BJ (cell line): Measurements from ENCODE around the gene SPTB. TPM values are rescaled to one million over a fixed set of nuclear protein-coding genes. Genes with fewer than 3 reads are reported as not detected.

Source experiments
- CTCF ChIA-PET: fragments of 350-600 bp; formaldehyde crosslinking; extraction: SDS; loops from one replicate; lab custom pipeline; 2021; ENCODE audit warnings: antibody characterized with exemption, inconsistent platforms; lab: Yijun Ruan, JAX
- POLR2A ChIA-PET: fragments of 300-600 bp; sonication (Branson Sonifier 250); formaldehyde crosslinking; extraction: SDS; loops from one replicate; lab custom pipeline; 2021; ENCODE audit warnings: antibody characterized with exemption; lab: Charles Lee
- DNase-seq: peaks from one replicate; pipeline ENCODE4 v3.0.0-alpha.2; 2011; ENCODE audit warnings: low read depth
- H3K27me3 ChIP-seq: 2 replicates; pipeline ENCODE4 v1.6.0; 2011; ENCODE audit warnings: low read length; ENCODE audit not compliant: control insufficient read depth, insufficient read depth
- H3K36me3 ChIP-seq: 2 replicates; pipeline ENCODE4 v1.5.1; 2011; ENCODE audit warnings: low read length; ENCODE audit not compliant: control insufficient read depth, insufficient read depth
- H3K4me3 ChIP-seq: 2 replicates; pipeline ENCODE4 v1.5.1; 2011; ENCODE audit warnings: low read depth, mild to moderate bottlenecking, control low read depth, low read length
- polyA plus RNA-seq: library from polyadenylated mRNA; depleted of rRNA; stranded (reverse); fragments of >200 nt; gene quantifications from 2 replicates; pipeline ENCODE4 v1.2.3, GENCODE V29; 2011
- TF ChIP-seq, protein P1 (sequence below): IDR thresholded peaks from 2 replicates; pipeline ENCODE4 v1.5.1; 2011; ENCODE audit warnings: low read depth, mild to moderate bottlenecking, control low read depth, inconsistent platforms, low read length, moderate library complexity; ENCODE audit not compliant: insufficient read depth

The SPTB gene
- polyA plus RNA-seq, 1 experiment, result 0.02 TPM

DNA sequence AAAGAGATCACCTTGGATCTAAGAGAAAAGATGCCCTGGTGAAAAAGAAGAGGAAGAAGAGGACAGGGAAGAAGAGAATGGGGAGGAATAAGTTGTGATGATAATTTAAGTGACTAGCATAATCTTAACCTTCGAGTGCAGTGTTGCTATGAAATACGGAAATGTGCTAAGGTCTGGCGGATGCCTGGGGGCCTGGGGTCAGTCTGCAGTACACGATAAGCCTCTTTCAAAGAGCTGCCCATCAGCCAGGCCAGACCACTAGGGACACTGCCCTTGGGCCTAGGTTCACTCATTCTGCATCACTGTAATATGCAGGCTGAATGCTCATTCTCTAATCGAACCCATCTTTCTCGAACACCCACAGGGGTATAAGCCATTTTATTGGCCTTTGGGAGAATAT, 92.1 kb downstream of the SPTB start:
- ChIA-PET CTCF (interaction anchor here (9.4 kb wide), 1 partner anchor 14 kb away, joined by 67 read pairs; no protein-coding TSS in a partner anchor), POLR2A (no interaction called here)
- Histone ChIP-seq H3K36me3 (no peaks in the 10 kb centered on the region), H3K27me3 (no peaks in the 10 kb centered on the region), H3K4me3 (no peak overlapping the region)
- TF ChIP-seq, protein P1, sequence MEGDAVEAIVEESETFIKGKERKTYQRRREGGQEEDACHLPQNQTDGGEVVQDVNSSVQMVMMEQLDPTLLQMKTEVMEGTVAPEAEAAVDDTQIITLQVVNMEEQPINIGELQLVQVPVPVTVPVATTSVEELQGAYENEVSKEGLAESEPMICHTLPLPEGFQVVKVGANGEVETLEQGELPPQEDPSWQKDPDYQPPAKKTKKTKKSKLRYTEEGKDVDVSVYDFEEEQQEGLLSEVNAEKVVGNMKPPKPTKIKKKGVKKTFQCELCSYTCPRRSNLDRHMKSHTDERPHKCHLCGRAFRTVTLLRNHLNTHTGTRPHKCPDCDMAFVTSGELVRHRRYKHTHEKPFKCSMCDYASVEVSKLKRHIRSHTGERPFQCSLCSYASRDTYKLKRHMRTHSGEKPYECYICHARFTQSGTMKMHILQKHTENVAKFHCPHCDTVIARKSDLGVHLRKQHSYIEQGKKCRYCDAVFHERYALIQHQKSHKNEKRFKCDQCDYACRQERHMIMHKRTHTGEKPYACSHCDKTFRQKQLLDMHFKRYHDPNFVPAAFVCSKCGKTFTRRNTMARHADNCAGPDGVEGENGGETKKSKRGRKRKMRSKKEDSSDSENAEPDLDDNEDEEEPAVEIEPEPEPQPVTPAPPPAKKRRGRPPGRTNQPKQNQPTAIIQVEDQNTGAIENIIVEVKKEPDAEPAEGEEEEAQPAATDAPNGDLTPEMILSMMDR, result no peak
- no peak for DNase-seq

DNA sequence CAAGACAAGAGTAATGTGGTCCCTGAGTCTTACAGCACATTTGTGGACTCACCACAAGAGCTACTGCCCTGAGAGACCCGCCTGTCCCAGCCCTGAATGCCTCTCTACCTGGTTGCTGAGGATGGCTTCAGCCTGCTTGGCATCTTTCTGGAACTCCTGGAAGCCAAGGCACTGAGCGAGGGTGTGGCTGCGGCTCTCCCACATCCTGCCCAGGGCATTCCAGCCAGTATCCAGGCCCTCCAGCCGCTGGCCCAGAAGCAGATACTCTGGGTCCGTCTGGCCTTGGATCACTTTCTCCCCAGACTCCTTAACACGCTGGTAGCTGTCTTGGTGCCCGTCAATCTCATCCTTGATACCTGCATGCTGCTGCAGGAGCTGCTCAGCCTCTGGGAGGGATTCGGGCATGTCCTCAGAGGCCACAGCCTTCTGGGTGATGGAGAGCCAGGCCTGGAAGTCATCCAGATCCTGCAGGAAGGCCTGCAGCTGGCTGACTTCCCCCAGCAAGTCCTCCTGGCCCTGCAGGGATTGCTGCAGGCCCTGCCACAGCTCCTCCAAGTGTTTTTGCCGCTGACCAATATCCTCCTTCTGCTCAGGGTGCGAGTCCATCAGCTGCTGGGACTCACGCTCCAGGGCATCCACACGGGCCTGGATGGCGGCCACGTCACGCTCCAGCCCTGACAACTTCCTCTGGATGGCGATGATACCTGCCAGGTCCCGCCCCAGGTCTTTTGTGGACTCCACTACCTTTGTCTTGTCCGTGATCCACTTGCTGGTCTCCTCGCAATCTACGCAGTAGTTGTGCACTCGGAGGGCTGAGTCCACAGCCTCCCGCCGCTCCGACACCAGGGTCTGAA, 93.2 kb downstream of the SPTB start:
- ChIA-PET CTCF (interaction anchor here (1.1 to 9.4 kb wide), 2 partner anchors 15 to 37 kb away, joined by 3 to 67 read pairs; no protein-coding TSS in a partner anchor), POLR2A (no interaction called here)

DNA sequence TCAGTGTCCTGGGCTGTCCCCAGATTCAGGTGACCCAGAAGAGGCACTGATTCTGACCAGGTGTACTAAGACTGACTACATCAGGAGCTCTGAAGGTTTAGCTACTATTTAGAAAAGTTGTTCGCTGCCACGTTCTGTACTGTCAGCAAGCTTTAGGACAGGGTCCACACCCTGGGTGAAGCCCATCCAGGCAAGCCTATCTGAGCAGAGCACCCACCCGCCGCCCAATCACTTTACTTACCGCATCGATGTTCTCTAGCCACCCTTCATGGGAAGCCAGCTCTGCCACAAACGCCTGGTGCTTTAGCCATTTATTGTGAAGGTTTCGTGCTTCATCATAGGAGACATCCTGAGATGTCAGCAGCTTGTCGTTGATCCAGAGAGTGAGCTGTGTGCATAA, 95.7 kb downstream of the SPTB start:
- Histone ChIP-seq H3K27me3 (0 out of 2 replicates have a peak, but pooled peaks cover 3% of the 10 kb centered on the region), H3K36me3 (no peaks in the 10 kb centered on the region), H3K4me3 (no peak overlapping the region)
- no peak for DNase-seq
- ChIA-PET CTCF (interaction anchor here (0.7 kb wide), 1 partner anchor 19 kb away, joined by 5 read pairs; no protein-coding TSS in a partner anchor), POLR2A (no interaction called here)
- TF ChIP-seq, protein P1, result no peak

More for the DNA sequence above, 93.2 kb downstream of the SPTB start:
- Histone ChIP-seq H3K36me3 (no peaks in the 10 kb centered on the region), H3K27me3 (0 out of 2 replicates have a peak, but pooled peaks cover 1% of the 10 kb centered on the region), H3K4me3 (no peak overlapping the region)
- TF ChIP-seq, protein P1, result no peak
- DNase-seq, result no peak

DNA sequence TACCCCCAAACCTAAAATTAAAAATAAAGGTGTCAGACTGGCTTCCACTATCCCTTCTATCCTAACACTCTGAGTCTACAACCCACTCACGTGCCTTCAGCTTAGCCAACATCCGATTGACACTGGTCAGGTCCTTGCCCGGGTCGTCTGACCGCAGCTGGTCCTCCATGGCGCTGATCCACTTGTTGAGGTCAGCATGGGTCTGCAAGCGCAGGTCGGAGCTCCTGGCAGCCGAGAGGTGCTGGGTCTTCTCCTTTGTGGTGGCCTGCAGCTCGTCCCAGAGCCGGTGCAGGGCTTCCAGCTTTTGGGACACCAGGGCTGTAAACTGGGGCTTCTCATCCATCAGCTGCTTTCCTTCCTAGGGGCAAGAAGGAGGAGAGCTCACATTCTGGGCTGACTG, 97.5 kb downstream of the SPTB start:
- H3K36me3 ChIP-seq, result no peaks in the 10 kb centered on the region
- CTCF ChIA-PET, result interaction anchor here (0.6 to 1.5 kb wide), 6 partner anchors 17 to 806 kb away, joined by 3 to 8 read pairs (median 3); no protein-coding TSS in a partner anchor
- TF ChIP-seq, protein P1, result no peak
- no peak for DNase-seq
- no peak overlapping the region for H3K4me3 ChIP-seq
- POLR2A ChIA-PET, result no interaction called here
- 0 out of 2 replicates have a peak, but pooled peaks cover 3% of the 10 kb centered on the region for H3K27me3 ChIP-seq

DNA sequence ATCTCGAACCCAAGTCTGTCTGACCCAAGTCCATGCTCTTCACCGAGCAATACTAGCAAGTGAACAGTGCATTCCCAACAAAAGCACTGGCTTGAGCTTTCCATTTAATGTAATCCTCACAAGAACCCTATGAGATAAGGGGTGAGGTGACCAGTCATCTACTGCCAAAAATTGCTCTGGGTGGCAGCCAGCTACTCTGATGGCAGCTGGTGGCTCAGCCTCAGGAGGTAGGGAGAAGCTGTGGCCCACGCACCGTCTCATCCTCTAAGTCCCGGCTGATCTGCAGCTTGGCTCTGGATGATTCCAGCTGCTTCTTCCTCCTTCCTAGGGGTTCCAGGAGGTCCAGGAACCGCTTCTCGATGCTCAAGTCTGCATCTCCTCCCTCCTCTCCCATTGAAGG, 100.2 kb downstream of the SPTB start:
- Histone ChIP-seq H3K4me3 (no peak overlapping the region), H3K36me3 (no peaks in the 10 kb centered on the region), H3K27me3 (0 out of 2 replicates have a peak, but pooled peaks cover 3% of the 10 kb centered on the region)
- ChIA-PET POLR2A (interaction anchor here (0.5 kb wide), 1 partner anchor 135 kb away, joined by 8 read pairs; no protein-coding TSS in a partner anchor), CTCF (interaction anchor here (1.1 to 3.3 kb wide), 4 partner anchors 9 to 112 kb away, joined by 3 to 20 read pairs (median 4); no protein-coding TSS in a partner anchor)
- TF ChIP-seq, protein P1, result no peak
- DNase-seq, result no peak
